GM21723 (cell line): Measurements from ENCODE around the gene TBC1D22B.
A peak's percentile ranks its signal among the peaks of the same experiment; 100 is the strongest.

Experiments used
- ATAC-seq: cut with Tn5 transposase; IDR thresholded peaks from one replicate; pipeline ENCODE4 v1.9.1; 2021; ENCODE audit warnings: mild to moderate bottlenecking, moderate library complexity; ENCODE audit not compliant: unreplicated experiment

The TBC1D22B gene, protein sequence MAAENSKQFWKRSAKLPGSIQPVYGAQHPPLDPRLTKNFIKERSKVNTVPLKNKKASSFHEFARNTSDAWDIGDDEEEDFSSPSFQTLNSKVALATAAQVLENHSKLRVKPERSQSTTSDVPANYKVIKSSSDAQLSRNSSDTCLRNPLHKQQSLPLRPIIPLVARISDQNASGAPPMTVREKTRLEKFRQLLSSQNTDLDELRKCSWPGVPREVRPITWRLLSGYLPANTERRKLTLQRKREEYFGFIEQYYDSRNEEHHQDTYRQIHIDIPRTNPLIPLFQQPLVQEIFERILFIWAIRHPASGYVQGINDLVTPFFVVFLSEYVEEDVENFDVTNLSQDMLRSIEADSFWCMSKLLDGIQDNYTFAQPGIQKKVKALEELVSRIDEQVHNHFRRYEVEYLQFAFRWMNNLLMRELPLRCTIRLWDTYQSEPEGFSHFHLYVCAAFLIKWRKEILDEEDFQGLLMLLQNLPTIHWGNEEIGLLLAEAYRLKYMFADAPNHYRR

DNA sequence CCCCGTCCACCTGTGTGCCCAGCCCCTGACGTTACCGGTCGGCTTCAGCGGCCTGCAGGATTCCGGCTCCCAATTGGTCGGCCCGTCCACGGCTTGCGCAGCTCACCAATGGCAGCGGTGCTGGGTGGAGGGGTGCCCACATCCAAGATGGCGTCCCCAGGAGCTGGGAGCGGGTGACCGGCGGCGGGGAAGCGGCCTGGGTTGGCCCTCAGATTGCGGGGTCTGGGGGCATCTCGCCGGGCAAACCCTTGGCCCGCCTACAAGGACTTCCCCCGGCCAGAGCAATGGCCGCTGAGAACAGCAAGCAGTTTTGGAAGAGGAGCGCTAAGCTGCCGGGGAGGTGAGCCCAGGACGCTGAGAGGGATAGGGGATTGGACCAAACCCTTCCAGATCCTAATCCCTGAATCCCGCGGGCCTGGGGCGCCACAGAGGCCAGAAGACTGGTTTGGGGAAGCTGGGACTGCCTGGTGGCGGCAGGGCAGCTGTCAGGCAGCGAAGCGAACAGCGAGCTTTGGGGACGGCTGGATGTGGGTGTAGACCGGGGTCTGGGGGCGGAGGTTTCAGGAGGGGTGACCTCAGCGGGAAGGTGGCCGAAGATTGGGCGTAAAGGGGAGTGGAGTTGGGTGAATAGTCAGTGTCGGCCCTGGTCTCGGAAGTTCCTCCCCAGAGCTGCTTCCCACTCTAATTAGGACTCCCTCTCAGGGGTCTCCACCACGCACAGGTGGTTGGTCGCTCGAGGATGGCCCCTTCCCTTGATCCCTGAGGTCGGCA lies at the start of gene TBC1D22B, which contains the start of gene TMEM217:
TBC1D22B (plus strand) TSS at position 139 of the 771 bp plus-strand sequence; CDS start at position 285, 146 bp downstream.
TMEM217 (minus strand) TSS at position 511 of the 771 bp plus-strand sequence. CDS start 39,114 bp downstream, outside the sequence.
- peak; percentile 97 for ATAC-seq

DNA sequence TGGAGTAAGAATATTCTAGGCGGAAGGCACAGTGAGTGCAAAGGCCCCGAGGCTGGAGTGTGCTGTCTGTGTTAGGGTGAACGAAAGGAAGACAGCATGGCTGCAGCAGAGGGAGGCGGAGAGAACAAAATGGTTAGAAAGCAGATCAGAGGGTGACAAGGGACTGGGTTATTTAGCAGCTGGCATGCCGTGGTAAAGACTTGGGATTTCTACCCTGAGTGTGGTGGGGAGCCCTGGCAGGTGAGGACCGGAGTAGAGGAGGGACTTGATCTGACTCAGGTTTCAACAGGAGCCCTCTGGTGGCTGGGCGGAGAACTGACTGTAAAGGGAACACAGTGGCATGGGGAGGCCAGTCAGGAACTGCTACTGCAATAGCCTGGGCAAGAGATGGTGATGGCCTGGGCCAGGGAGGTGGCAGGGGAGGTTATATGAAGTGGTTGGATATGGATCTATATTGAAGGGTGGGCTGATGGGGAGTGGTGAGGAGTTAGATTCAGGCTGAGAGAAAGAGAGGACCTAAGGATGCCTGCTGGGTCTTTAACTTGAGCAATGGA lies 49.6 kb upstream of the TBC1D22B start:
- ATAC-seq, result no peak

DNA sequence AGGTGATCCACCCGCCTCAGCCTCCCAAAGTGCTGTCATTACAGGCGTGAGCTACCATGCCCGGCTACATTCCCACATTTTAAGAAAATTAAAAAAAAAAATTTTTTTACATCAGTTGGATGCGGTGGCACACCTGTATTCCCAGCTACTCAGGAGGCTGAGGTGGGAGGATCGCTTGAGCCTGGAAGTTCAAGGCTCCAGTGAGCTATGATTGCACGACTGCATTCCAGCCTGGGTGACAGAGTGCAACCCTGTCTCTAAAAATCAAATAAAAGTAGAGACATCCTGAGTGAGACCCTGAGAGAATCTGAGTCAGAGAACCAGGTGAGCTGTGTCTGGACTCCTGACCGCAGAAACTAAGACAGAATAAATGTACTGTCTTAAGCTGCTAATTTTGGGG lies 48.8 kb upstream of the TBC1D22B start:
- no peak for ATAC-seq

DNA sequence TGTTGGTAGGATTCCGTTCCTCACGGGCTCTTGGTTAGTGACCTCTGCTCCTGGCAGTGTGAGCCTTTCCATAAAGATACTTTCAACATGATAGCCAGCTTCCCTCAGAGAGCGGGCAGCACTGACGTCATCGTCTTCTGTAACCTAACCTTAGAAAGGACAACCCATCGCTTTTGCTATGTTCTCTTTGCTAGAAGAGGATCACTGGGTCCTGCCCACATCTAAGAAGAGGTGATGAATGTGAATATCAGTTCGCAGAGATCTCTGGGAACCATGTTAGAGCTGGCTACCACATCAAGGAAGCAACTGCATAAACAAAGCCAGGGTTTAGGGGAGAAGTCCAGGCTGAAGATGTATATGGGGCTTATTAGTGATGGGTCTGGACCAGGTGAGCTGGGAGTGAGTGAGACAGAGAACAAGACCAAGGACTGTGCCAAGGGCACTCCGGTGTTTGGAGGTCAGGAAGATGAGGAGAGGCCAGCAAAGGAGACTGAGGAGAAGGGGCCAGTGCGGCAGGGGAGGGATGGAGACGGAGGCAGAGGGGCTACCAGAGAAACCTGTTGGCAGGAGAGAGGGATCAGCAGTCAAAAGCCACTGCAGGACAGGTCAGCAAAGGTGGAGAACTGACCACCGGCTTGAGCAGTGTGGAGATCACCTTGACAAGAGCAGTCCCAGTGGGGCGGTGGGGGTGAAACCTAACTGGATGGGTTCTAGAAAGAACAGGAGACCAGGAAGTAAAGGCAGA lies 47.9 kb upstream of the TBC1D22B start:
- no peak for ATAC-seq

DNA sequence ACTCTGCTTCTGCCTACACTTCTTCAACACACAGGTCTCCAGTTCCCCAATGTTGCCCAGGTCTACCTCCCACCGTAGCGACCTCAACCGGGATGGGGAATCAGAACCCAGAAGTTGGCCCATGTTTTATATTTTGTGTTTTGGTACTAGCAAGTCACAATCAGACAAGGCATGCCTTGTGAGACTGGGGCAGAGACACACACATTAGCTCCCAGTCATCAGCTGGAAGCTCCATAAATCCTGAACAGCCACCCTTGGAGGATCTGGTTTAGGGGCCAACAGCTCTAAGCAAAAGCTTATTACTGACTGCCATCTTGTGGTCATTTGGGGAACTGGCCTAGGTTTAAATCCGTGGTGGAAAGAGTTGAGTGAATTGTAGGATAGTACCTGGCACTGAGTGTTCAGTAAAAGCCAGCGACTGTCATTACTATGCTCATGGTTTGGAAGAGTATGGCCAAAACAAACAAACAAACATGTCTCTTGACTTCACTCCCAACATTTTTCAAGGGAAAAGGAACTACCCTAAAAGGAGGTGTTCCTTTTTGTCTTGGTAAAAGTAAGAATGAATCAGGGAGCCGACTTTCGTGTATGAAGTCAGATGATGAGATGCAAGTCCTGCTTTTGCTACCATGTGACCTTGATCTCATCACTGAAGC lies 47.1 kb upstream of the TBC1D22B start:
- ATAC-seq, result no peak

DNA sequence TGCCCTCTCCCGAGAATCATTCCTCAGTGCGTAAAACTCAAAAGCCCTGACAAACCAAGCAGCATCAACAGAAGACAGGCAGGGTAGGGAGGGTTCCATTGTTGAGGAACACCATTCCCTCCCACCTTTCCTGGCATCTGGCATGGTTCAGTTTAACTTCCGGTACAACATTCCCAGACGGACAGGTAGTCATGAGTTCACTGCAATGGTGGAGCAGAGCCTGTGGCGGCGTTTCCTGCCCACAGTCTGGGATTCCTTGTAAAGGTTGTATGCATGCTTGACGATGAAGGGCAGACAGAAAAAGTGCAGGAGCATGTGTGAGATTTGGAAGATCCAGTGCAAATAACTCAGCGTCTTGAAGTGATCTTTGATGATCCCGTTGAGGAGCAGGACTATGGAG lies 45.3 kb upstream of the TBC1D22B start:
- ATAC-seq, result no peak

DNA sequence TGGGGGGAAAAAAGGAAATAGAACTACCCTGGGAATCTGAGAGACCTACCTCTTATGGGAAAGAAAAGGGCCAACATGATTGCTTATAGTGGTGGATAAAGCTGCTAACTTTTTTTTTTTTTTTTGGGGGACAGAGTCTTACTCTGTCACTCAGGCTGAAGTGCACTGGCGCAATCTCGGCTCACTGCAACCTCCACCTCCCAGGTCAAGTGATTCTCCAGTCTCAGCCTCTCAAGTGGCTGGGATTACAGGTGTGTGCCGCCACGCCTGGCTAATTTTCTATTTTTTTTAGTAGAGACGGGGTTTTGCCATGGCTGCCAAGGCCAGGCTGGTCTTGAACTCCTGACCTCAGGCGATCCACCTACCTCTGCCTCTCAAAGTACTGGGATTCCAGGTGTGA lies 39.5 kb upstream of the TBC1D22B start:
- ATAC-seq, result no peak

DNA sequence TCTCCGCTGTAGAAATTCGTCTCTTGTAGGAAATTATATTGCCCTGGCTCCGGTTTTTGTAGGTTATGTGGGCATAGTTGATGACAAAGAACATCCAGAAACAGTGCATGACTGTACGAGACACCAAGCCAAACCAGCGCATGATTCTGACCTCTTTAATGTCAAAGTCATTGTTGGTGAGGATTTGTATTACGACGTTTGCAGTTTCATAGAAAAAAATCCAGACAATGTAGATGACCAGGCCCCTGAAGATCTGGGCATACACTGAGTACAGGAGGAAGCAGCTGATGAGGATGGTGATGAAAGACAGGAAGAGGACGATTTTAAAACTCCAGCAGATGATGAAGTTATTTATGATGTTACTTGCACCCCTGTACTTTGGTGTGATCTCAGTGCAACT lies 39.1 kb upstream of the TBC1D22B start:
- ATAC-seq, result no peak

DNA sequence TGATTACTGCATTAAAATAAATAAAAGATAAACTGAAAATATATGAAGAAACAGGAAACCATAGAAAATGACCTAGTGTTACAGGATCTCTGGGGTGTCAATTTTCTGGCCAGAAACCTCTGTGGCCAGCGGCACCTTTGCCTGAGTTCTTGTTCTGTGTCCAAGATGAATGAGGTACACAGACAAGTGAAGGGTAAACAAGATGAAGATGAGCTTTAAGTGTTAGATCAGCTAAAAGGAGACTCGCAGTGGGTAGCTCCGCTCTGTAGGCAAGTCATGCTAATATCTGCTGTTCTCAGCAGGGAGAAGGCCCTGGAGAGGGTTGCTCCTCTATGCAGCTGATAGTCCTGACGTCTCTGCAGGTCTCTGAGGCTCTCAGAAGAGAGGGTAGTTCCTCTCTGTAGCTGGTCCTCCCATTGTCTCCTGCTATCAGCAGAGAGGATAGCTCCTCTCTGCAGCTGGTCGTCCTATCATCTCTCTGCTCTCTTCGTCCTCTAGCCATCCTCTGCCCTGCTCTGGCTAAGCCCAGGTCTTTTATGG lies 35.9 kb upstream of the TBC1D22B start:
- ATAC-seq, result peak; percentile 15

DNA sequence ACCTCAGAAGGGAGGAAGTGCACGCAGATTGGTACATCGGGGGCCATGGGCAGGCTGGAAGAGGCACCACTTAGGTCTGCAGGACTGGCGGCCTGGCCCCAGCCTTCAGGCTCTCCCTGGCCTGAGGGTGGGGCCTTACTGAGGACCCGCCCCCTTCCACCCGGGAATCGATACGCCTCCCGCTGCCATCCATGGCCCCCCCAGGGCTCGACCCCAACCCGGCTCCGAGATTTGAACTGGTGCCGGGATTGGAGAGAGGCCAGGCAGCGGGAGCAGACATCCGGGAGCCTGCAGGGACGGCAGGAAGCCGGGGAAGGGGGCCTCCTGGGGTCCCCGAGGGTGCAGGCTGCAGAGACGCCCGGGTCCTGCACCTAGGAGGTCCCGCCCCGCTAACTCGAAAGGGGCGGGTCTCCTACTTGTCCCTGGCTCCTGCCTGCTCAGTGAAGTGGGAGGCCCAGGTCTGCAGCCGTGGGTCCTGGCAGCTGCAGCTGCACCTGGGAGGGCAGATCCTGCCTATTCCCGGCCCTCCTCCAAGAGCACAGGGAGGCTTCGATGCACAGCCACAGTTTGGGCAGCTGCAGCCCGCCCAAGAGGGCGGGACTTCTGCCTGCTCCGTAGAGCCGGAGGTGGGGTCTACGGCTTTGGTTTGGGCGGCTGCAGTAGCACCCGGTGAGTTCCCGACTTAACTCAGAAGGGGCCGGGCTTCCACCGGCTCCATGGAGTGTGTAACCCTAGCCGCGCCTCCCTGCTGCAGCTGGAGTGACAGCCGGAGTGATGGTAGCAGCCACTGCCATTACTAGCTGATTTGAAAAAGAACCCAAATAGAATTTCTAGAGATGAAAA lies 35.2 kb upstream of the TBC1D22B start:
- peak; percentile 90 for ATAC-seq

DNA sequence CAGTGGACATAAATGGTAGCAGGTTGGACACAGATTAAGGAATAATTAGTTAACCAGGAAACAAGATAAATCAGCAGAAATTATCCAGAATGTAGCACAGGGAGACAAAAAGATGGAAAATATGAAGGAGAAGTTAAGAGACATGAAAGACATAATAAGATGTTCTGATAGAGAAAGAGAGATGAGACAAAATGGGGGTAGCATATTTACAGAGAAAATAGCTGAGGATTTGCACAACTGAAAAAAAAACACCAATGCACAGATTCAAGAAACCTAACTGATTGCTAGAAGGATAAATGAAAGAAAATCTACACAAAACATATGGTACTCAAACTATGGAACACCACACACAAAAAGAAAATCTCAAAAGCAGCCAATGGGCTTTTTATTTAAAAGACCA lies 34.6 kb upstream of the TBC1D22B start:
- ATAC-seq, result no peak

DNA sequence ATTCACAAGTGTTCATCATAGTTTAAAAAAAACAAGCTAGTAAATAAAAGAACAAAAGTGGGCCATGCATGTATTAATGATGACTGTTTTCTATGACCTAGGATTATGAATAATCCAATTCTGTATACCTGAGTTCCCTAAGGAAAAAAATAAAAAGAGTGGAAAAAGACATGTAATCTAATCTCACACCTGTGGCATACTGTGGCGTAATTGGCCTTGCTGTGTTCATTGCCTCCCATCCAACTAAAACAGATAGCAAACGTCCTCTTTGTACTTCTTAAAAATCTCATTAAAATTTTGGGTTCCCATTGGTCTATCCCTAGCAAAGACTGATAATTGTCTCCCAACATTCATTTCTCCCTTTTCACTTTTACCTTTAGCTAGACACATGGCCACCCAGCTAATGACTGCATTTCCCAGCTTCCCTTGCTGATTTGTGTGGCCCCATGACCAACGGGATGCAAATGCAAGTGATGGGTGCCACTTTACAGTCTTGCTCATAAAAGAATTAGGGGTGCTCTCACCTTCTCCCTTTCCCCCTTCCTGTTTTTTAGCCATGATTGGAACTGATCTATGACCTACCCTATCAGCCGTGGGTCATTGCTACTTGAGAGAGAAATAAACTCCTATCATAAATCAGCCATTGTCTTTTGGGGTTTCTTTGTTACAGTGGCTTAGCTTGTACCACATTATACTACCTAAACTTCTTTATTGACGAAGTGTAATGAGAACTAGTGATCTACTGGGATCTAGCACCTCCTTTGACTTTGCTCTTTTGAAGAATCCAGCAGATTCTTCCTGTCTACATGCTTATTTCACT lies 32.0 kb upstream of the TBC1D22B start:
- no peak for ATAC-seq

DNA sequence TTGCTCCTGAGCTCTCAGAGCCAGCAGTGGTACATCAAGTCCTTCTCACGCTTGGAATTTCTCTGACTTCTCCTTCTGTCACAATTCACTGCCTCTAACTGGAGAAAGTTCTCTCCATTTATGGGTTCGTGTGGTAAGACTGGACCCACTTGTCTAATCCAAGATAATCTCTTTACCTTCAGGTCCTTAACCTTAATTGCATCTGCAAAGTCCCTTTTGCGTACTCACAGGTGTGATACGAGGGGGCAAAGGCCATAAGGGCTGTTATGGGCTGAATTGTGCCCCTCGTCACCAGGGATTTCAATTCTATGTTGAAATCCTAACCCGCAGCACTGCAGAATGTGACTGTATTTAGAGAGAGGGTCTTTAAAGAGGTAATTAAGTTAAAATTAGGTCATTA lies 27.5 kb upstream of the TBC1D22B start:
- no peak for ATAC-seq

DNA sequence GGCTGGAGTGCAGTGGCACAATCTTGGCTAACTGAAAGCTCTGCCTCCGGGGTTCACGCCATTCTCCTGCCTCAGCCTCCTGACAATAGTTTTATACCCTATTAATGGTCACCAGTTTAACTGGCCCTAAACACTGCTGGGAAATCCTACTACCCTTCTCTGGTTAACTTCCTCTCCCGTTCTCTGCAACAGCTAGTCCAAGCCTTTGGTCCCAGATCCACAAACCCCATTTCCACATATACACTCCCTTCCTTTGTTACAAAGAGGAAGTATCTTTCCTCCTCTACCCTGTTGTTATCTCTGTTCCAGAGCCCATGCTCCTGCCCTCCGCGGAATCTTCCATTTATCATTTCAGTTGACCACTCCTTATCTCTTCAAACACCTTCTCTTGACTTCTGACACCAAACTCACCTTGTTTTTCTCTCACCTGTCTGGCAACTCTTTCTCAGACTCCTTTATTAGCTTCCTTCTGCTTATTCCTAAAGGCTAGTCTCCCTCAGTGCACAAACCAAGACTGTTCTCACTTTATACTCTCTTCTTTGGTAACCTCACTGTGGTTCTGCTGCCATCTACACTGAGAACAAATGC lies 25.0 kb upstream of the TBC1D22B start:
- no peak for ATAC-seq

DNA sequence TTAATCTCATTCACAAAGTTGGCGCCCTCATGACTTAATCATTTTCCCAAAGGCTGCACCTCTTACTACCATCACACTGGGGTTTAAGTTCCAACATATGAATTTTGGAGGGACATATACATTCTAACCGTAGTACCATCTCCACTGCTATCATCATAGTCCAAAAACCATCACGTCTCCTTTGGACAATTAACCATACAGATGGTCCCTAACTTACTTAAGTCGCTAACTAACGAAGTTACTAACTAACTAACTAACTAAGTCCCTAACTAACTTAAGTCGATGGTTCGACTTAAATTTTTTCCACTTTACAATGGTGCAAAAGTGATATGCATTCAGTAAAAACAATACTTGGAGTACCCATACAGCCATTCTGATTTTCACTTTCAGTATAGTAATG lies 24.0 kb upstream of the TBC1D22B start:
- ATAC-seq, result no peak

DNA sequence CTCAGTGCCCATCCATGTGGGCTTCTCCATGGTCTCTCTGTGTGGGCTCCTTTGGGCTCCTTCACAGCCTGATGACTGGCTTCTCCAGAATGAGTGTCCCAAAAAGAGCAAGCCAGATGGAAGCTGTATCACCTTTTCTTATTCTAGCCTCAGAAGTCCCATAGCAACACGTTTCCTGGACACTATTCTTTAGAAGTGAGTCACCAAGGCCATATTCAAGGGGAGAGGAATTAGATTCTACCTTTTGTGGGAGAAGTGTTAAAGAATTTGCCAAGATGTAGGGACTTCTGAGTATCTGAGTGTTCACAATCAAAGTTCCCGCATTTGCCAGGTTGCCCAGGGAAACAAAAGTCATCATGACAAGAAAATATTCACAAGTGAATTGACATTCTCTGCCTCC lies 20.7 kb upstream of the TBC1D22B start:
- no peak for ATAC-seq

DNA sequence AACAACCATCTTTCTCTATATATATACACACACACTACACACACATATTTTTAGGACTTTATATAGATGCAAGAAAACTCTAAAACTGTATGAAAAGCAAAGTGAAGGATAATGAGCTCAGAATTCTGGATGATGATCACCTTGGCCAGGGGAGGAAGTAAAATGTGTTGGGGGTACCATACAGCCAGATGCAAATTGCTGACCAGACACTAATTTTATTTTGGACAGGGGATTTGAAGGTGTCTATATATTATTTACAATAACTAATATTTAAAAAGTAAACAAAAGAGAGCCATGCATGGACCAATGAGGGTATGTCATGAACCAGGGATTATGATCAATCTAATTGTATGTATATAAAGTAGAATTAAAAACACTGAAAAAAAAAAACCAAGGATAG lies 19.8 kb upstream of the TBC1D22B start:
- ATAC-seq, result no peak

DNA sequence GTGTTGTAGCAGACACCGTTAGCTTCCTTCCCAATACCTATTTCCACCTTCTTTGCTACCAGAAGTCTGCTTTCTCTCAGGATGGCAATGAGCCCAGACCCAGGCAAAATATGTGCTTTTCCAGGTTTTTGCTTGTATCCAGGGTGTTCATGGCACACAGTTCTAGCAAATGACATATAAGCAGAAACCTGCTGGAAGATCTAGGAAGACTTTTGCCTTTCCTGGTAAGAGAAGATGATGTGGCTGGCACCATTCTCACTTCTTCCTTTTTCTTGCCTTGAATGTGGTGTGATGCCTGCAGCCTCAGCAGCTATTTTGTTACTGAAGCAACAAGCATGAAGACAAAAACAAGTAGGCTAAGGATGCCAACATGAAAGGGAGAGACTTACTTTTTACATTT lies 19.2 kb upstream of the TBC1D22B start:
- no peak for ATAC-seq
